Peyer's patch (tissue), 4 donors: ENCODE data around the gene PDSS2.

ENCODE experiments used
- POLR2A ChIP-seq, 2 donors: fragments of 450-650 bp; IDR thresholded peaks; one replicate each; pipeline ENCODE4 v1.5.1; 2017; ENCODE audit warnings: antibody characterized with exemption in 2 of 2, mild to moderate bottlenecking in 2 of 2, moderate library complexity in 2 of 2
- TF ChIP-seq, protein P1 (sequence below), 6 experiments: fragments of 450-650 bp in 4 of 6; fragments of 200-600 bp in 2 of 6; sonication (generic) in 1 of 6; IDR thresholded peaks; one replicate each; pipeline ENCODE4 v1.5.1; 2017 to 2019; ENCODE audit warnings: antibody characterized with exemption in 6 of 6, mild to moderate bottlenecking in 3 of 6, moderate library complexity in 1 of 6

DNA sequence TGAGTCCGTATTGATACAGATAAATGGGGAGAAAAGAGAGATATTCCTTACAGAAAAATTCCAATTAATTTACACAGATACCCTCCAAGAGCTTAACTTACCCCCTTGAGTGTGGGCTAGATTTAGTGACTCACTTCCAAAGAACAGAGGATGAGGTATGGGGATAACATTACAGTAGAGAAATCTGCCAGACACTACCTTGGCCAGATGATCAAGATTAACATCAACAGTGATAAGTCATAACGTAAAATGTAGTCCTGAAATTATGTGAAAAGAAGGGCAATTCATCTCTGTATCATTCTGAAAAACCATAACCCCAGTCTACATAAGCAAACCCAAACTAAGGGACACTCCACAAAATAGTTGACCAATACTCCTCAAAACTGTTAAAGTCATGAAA lies 69.3 kb downstream of the PDSS2 start:
- TF ChIP-seq POLR2A (IDR thresholded peaks at IDR 0.05): no peak
- TF ChIP-seq, protein P1, sequence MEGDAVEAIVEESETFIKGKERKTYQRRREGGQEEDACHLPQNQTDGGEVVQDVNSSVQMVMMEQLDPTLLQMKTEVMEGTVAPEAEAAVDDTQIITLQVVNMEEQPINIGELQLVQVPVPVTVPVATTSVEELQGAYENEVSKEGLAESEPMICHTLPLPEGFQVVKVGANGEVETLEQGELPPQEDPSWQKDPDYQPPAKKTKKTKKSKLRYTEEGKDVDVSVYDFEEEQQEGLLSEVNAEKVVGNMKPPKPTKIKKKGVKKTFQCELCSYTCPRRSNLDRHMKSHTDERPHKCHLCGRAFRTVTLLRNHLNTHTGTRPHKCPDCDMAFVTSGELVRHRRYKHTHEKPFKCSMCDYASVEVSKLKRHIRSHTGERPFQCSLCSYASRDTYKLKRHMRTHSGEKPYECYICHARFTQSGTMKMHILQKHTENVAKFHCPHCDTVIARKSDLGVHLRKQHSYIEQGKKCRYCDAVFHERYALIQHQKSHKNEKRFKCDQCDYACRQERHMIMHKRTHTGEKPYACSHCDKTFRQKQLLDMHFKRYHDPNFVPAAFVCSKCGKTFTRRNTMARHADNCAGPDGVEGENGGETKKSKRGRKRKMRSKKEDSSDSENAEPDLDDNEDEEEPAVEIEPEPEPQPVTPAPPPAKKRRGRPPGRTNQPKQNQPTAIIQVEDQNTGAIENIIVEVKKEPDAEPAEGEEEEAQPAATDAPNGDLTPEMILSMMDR (IDR thresholded peaks at IDR 0.05): no peak
